IPS DF 4.7 (cell line): Measurements from ENCODE around the gene A1BG.

Experiments used
- DNase-seq: peaks from one replicate; pipeline ENCODE4 v3.0.0-alpha.2; 2013; ENCODE audit warnings: low spot score; ENCODE audit errors: extremely low read depth

Gene A1BG

GRCh38 chr19:58300620-58301019 lies 52.7 kb downstream of the A1BG start:
- no peak for DNase-seq

DNA sequence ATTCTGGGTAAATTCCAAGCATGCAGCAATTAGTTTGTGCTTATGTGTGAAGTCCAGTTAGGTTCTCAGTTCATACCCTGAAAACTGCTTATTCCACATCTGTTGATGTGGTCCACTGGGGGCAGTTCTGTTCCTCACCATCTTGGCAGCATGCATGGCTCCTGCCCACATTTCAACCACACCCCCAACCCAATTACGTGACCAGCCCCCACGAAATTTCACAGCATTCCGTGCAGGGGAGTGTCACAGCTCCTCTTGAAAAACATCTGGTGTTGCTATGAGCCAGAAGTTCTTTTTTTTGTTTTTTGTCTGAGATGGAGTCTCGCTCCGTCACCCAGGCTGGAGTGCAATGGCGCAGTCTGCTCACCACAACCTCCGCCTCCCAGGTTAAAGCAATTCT lies 57.2 kb downstream of the A1BG start:
- no peak for DNase-seq
